NOMO-1 treated with dmso at 0.1 percent for 144 hours (cell line): ENCODE results near the gene BPIFA3.
A peak's percentile ranks its signal among the peaks of the same experiment; 100 is the strongest.

Source experiments
- DNase-seq: peaks from one replicate; lab custom pipeline; 2025; ENCODE audit not compliant: unreplicated experiment; lab: John Stamatoyannopoulos, UW

BPIFA3 gene

GRCh38 chr20:33211817-33212424 is 5.2 kb upstream of the BPIFA3 start:
- no peak for DNase-seq

GRCh38 chr20:33224399-33224798 is 7.2 kb downstream of the BPIFA3 start:
- DNase-seq = no peak

- DNase-seq = peak; percentile 19
Measured at GRCh38 chr20:33229843-33230242, 12.7 kb downstream of the BPIFA3 start.

- no peak for DNase-seq
Measured at GRCh38 chr20:33231237-33231636, 14.1 kb downstream of the BPIFA3 start.

GRCh38 chr20:33232486-33233072 is 15.4 kb downstream of the BPIFA3 start:
- DNase-seq = no peak

- DNase-seq = no peak
Measured at GRCh38 chr20:33233129-33233774, 16.1 kb downstream of the BPIFA3 start.

DNA sequence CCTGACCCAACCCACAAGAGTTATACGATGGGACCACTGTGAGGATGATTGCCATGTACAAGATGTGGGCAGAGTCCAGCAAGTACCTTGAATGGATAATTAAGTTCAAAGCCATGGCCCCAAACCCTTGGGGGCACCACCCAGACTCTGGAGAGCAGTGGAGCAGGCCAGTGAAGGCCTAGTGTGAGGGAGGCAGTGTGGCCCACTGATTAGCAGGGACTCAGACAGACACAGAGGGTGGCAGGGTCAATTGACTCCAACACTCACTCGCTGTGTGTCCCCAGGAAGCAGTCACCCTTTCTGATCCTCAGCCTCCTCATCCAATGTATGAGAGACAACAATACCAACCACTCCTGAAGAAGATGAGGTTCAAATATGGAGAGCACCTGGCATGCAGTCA is 16.9 kb downstream of the BPIFA3 start:
- DNase-seq = no peak

DNA sequence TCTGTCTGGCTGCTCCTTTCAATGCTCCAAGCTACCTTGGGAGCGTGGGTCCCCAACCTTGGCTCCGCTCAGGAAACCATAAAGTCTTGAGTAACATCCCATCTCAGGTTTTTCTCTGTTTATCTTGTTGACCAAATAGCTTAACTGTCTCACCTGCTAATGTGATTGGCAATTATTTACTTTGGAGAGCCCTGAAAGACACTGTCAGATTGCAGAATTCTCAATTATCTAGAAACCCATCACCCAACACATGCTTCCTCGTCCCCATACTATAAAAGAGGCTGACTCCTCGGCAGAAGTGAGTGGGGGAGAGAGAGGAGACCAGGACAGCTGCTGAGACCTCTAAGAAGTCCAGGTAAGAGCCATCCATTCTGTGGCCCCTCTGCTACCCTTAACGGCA is 18.5 kb downstream of the BPIFA3 start, which contains the start of gene BPIFA1:
BPIFA1 (plus strand) TSS at position 301 of the 400 bp plus-strand sequence. CDS start 1,716 bp downstream, outside the sequence.
- no peak for DNase-seq

DNA sequence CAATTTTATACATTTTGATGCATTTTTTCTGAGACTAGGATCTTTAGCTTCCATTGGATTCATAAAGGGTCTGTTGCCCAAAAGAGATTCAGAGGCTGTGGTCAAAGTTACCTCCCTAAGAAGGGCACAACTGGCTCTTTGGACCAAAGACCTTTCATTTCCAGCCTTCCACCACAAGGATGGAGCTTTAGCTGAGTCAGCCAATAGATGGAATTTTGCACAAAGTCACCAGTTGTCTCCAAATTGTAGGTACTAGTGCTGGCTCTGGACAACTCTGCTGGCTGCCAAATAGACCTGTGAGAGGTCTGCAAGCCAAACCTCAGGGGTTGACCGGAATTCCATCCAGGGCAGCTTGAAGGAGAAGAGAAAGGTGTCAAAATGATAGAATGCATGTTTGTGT is 19.2 kb downstream of the BPIFA3 start:
- no peak for DNase-seq

- DNase-seq = no peak
Measured at GRCh38 chr20:33237989-33238388, 20.8 kb downstream of the BPIFA3 start.

- no peak for DNase-seq
Measured at GRCh38 chr20:33239418-33239817, 22.3 kb downstream of the BPIFA3 start.

GRCh38 chr20:33239979-33240736 is 23.0 kb downstream of the BPIFA3 start:
- DNase-seq = no peak

DNA sequence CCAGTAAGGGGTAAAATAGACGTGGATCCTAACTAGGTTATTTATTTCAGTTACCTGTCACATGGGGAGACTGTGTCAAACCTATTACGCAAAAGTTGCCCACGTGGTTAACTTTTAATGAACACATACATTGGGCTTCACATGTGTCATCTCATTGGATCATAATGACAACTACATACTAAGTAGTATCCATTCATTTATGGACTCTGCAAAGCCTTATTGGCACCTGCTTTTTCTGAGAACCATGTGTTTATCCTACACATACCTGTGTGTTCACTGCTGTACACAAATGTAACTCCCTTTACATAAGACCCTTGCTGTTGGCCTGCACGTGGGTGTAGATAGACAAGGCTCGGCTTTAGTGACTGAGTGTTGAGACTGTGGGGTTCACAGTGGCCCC is 23.8 kb downstream of the BPIFA3 start:
- no peak for DNase-seq

- no peak for DNase-seq
Measured at GRCh38 chr20:33242319-33243100, 25.4 kb downstream of the BPIFA3 start.

DNA sequence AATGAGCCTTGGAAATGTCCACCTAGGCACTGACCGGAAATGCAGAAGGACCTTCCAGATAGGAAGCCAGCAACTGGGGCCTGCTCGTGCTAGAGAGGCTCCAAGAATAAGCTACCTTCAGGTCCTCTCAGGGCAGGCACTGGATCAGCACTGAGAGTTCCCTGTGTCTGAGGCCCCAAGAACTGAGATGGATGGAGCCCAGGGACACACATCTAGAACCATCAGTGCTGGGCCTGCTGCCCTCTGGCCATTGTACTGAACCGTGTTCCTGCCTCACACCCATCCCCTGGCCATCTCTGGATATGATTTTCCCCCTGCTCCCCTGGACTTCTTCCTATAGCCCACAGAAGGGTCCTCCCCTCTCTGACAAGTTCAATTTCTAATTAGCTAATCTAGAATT is 28.9 kb downstream of the BPIFA3 start:
- DNase-seq = no peak

- DNase-seq = no peak
Measured at GRCh38 chr20:33249456-33249855, 32.3 kb downstream of the BPIFA3 start.

GRCh38 chr20:33250666-33251065 is 33.5 kb downstream of the BPIFA3 start:
- DNase-seq = no peak

DNA sequence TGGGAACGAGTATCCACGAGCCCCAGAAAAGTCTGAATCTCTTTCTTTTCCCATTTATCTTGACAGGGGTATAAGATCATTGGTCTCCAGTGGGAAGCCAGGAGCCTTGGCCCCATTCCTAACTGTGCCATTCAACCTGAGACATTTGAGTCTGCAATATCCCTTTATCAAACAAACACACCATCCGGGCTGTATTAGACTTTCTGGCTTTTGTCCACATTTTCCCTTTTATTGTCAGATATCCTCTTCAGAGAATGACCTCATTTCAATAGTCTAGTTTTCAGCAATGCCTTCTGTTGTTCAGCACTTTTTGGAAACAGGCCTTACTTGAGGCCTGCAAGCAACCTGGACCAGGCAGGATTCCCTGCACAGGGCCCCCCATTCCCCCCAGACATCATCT is 34.3 kb downstream of the BPIFA3 start:
- DNase-seq = no peak

- no peak for DNase-seq
Measured at GRCh38 chr20:33252460-33252859, 35.3 kb downstream of the BPIFA3 start.

GRCh38 chr20:33255005-33255404 is 37.9 kb downstream of the BPIFA3 start:
- DNase-seq = no peak

DNA sequence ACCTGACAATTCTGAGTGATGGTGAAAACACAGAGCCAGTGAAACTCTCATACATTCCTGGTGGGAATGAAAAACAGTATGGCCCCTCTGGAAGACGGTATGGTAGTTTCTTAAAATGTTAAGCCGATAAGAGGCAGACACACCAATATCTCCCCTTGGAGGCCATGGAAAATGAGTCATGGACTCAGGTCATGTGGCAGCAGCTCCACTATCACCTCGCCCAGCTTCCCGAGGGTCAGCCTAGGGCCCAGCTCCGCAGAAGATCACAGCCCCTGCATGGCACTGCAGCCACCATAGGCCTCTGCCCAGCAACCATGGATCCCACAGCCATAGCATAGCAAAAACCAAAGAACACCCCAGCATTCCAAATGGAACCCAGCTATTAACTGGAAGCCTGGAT is 40.1 kb downstream of the BPIFA3 start:
- DNase-seq = no peak
